BE2C (cell line): ENCODE data around the gene EXOC2.

ENCODE experiments used
- DNase-seq: peaks from one replicate; pipeline ENCODE4 v3.0.0-alpha.2; 2020
- H3K27me3 ChIP-seq: fragments of 250-450 bp; sonication (Bioruptor Pico); 2 replicates; pipeline ENCODE4 v1.5.1; 2020; ENCODE audit warnings: mild to moderate bottlenecking
- H3K36me3 ChIP-seq: fragments of 250-450 bp; sonication (Bioruptor Pico); 2 replicates; pipeline ENCODE4 v1.5.1; 2020; ENCODE audit warnings: mild to moderate bottlenecking
- H3K4me1 ChIP-seq: fragments of 250-450 bp; sonication (Bioruptor Pico); 2 replicates; pipeline ENCODE4 v1.5.1; 2020
- H3K4me3 ChIP-seq: 2 replicates; pipeline ENCODE4 v1.5.1; 2011; ENCODE audit warnings: low read depth, low read length
- H3K9me3 ChIP-seq: fragments of 250-450 bp; sonication (Bioruptor Pico); 2 replicates; pipeline ENCODE4 v1.5.1; 2020
- CTCF ChIP-seq: IDR thresholded peaks from 2 replicates; pipeline ENCODE4 v1.5.1; 2012; ENCODE audit warnings: mild to moderate bottlenecking, low read depth, low read length

EXOC2 gene

GRCh38 chr6:499617-500016, 193.3 kb downstream of the EXOC2 start:
- Histone ChIP-seq H3K9me3 (no peaks in the 10 kb centered on the region), H3K4me3 (no peak overlapping the region), H3K4me1 (no peaks in the 10 kb centered on the region), H3K36me3 (no peaks in the 10 kb centered on the region), H3K27me3 (no peaks in the 10 kb centered on the region)
- no peak for TF ChIP-seq CTCF
- DNase-seq, result no peak

GRCh38 chr6:498795-499231, 194.1 kb downstream of the EXOC2 start:
- H3K36me3 ChIP-seq, result no peaks in the 10 kb centered on the region
- H3K4me1 ChIP-seq, result no peaks in the 10 kb centered on the region
- H3K4me3 ChIP-seq, result no peak overlapping the region
- no peaks in the 10 kb centered on the region for H3K27me3 ChIP-seq
- TF ChIP-seq CTCF, result no peak
- no peaks in the 10 kb centered on the region for H3K9me3 ChIP-seq
- no peak for DNase-seq

GRCh38 chr6:497258-497657, 195.7 kb downstream of the EXOC2 start:
- DNase-seq, result no peak
- Histone ChIP-seq H3K4me1 (no peaks in the 10 kb centered on the region), H3K4me3 (no peak overlapping the region), H3K36me3 (no peaks in the 10 kb centered on the region), H3K9me3 (no peaks in the 10 kb centered on the region), H3K27me3 (no peaks in the 10 kb centered on the region)
- no peak for TF ChIP-seq CTCF

- Histone ChIP-seq H3K36me3 (no peaks in the 10 kb centered on the region), H3K4me1 (no peaks in the 10 kb centered on the region), H3K4me3 (no peak overlapping the region), H3K27me3 (no peaks in the 10 kb centered on the region), H3K9me3 (no peaks in the 10 kb centered on the region)
- no peak for TF ChIP-seq CTCF
- DNase-seq, result no peak
Observed at GRCh38 chr6:496649-497048, 196.3 kb downstream of the EXOC2 start.

- H3K36me3 ChIP-seq, result no peaks in the 10 kb centered on the region
- no peak for DNase-seq
- H3K4me3 ChIP-seq, result no peak overlapping the region
- H3K9me3 ChIP-seq, result no peaks in the 10 kb centered on the region
- TF ChIP-seq CTCF, result no peak
- no peaks in the 10 kb centered on the region for H3K27me3 ChIP-seq
- no peaks in the 10 kb centered on the region for H3K4me1 ChIP-seq
Observed at GRCh38 chr6:494394-494793, 198.5 kb downstream of the EXOC2 start.

- Histone ChIP-seq H3K36me3 (no peaks in the 10 kb centered on the region), H3K9me3 (no peaks in the 10 kb centered on the region), H3K27me3 (no peaks in the 10 kb centered on the region), H3K4me3 (no peak overlapping the region), H3K4me1 (no peaks in the 10 kb centered on the region)
- no peak for DNase-seq
- TF ChIP-seq CTCF, result no peak
Observed at GRCh38 chr6:493840-494239, 199.1 kb downstream of the EXOC2 start.
